GM12892 (cell line): ENCODE results near the gene RTL5.

Experiments used
- POLR2A ChIP-seq: IDR thresholded peaks from 2 replicates; pipeline ENCODE4 v1.6.1; 2011; ENCODE audit warnings: low read depth, low read length, control low read depth
- POLR2AphosphoS5 ChIP-seq: IDR thresholded peaks from 2 replicates; pipeline ENCODE4 v1.6.1; 2011; ENCODE audit warnings: low read depth, low read length, control low read depth

- TF ChIP-seq POLR2A, result no peak
- TF ChIP-seq POLR2AphosphoS5, result no peak
These were observed 52.1 kb downstream of the RTL5 start for GRCh38 chrX:72079607-72080006.
